ENCODE results near the gene USP9Y.

USP9Y gene

GRCh38 chrY:12688337-12688736 is 12.7 kb upstream of the USP9Y start:
- TF ChIP-seq CTCF (conservative IDR thresholded peaks at IDR 0.05; ENCODE audit: low read length), result no peak
- no peak for DNase-seq (ENCODE audit: low read depth)
- H3K4me3 ChIP-seq (ENCODE audit: low read length), result no peak overlapping the region

GRCh38 chrY:12700087-12700486 is 944 bp upstream of the USP9Y start:
- no peak for DNase-seq (ENCODE audit: low read depth)
- no peak for TF ChIP-seq CTCF (conservative IDR thresholded peaks at IDR 0.05; ENCODE audit: low read length)
- H3K4me3 ChIP-seq (ENCODE audit: low read length), result no peak overlapping the region

- TF ChIP-seq CTCF (conservative IDR thresholded peaks at IDR 0.05; ENCODE audit: low read length), result no peak
- DNase-seq (ENCODE audit: low read depth), result peak; percentile 37
- H3K4me3 ChIP-seq (ENCODE audit: low read length), result no peak overlapping the region
These were observed 1.1 kb downstream of the USP9Y start for GRCh38 chrY:12702174-12702573.

GRCh38 chrY:12710460-12710859 is 9.4 kb downstream of the USP9Y start:
- DNase-seq (ENCODE audit: low read depth), result peak; percentile 21
- TF ChIP-seq CTCF (conservative IDR thresholded peaks at IDR 0.05; ENCODE audit: low read length), result peak; percentile 41

GRCh38 chrY:12715376-12715775 is 14.3 kb downstream of the USP9Y start:
- no peak overlapping the region for H3K4me3 ChIP-seq (ENCODE audit: low read length)
- no peak for TF ChIP-seq CTCF (conservative IDR thresholded peaks at IDR 0.05; ENCODE audit: low read length)
- no peak for DNase-seq (ENCODE audit: low read depth)

More at GRCh38 chrY:12710460-12710859, 9.4 kb downstream of the USP9Y start:
- H3K4me3 ChIP-seq (ENCODE audit: low read length), result no peak overlapping the region

- no peak for TF ChIP-seq CTCF (conservative IDR thresholded peaks at IDR 0.05; ENCODE audit: low read length)
- H3K4me3 ChIP-seq (ENCODE audit: low read length), result no peak overlapping the region
- no peak for DNase-seq (ENCODE audit: low read depth)
These were observed 28.7 kb downstream of the USP9Y start for GRCh38 chrY:12729746-12730145.

- DNase-seq (ENCODE audit: low read depth), result peak; percentile 8
- TF ChIP-seq CTCF (conservative IDR thresholded peaks at IDR 0.05; ENCODE audit: low read length), result no peak
- H3K4me3 ChIP-seq (ENCODE audit: low read length), result no peak overlapping the region
These were observed 32.6 kb downstream of the USP9Y start for GRCh38 chrY:12733625-12734024.
